LNCaP clone FGC (cell line): ENCODE data around the gene GABARAP.

Source experiments
- DNase-seq: peaks from one replicate; pipeline ENCODE4 v3.0.0-alpha.2; 2011; ENCODE audit warnings: low read depth
- H3K4me3 ChIP-seq: 2 replicates; pipeline ENCODE4 v1.5.1; 2011; ENCODE audit warnings: mild to moderate bottlenecking, low read depth, low read length, control low read depth
- TF ChIP-seq, protein P1 (sequence below): IDR thresholded peaks from 2 replicates; pipeline ENCODE4 v1.5.1; 2012; ENCODE audit warnings: mild to moderate bottlenecking; ENCODE audit not compliant: control insufficient read depth, insufficient read depth; ENCODE audit errors: extremely low read depth

GABARAP gene

DNA sequence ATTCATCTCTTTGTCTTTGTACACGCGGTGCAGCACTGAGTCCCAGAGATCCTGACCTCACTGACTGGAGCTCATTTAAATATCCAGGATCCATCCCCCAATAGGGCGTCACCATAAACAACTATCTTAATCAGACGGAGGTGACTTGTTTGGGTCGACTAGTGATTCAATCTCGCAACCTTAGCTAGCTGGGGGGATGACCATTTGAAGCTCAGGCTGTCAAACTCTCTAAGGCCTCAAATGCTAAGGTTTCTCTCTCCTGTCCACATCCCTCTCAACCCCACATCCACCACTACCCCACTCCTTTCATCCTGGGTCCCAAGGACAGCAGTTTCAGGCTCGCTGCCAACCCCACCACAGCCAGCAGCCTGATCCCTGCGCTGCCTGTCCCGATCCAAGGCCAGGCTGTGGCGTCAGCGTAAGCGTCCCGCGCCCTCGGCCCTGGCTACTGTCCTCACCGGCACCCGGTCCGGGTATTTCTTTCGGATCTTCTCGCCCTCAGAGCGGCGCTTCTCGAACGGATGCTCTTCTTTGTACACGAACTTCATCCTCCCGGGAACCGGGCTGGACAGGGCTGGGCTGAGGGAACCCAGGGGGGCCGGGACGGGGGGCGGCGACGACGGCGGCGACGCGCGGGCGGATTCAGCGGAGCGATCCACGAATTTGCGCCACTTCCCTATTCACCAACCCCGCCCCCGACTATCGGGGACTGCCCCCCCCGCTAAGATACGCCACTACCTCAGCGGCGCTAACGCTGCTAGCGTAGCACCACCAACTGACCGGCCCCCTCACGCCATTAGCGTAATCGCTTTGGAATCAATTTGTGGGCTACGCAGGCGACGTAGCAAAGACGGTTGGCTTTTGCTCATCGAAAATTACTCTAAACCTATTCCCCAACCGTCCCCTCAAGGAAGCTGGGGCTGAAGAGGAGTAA, at the start of gene GABARAP:
TSS of gene GABARAP (minus strand) at position 667 of the 934 bp plus-strand sequence. CDS start at position 548, 119 bp downstream.
- H3K4me3 ChIP-seq: peak within 1 kb of the TSS; percentile 97
- TF ChIP-seq, protein P1, sequence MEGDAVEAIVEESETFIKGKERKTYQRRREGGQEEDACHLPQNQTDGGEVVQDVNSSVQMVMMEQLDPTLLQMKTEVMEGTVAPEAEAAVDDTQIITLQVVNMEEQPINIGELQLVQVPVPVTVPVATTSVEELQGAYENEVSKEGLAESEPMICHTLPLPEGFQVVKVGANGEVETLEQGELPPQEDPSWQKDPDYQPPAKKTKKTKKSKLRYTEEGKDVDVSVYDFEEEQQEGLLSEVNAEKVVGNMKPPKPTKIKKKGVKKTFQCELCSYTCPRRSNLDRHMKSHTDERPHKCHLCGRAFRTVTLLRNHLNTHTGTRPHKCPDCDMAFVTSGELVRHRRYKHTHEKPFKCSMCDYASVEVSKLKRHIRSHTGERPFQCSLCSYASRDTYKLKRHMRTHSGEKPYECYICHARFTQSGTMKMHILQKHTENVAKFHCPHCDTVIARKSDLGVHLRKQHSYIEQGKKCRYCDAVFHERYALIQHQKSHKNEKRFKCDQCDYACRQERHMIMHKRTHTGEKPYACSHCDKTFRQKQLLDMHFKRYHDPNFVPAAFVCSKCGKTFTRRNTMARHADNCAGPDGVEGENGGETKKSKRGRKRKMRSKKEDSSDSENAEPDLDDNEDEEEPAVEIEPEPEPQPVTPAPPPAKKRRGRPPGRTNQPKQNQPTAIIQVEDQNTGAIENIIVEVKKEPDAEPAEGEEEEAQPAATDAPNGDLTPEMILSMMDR: no peak
- no peak for DNase-seq

DNA sequence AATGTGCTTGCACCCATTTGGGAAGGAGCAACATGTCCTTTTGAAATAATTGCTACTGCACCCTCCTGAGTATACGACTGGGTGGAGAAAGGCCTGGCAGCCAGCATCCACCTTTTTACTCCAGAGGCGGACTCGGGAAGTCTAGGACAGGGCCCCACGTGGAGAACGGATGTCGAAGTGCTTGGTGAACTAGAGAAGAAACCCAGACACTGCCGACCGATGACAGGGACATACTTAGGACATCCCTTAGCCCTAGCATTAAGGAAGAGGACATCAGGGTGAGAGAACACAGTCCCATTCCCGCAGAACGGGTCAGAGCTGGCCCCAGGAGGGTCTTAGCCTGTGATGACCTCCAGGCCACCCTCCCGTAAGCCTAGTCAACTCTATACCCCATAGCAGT, 48.4 kb upstream of the GABARAP start:
- DNase-seq: no peak
- H3K4me3 ChIP-seq: no peak overlapping the region
- TF ChIP-seq, protein P1: no peak

DNA sequence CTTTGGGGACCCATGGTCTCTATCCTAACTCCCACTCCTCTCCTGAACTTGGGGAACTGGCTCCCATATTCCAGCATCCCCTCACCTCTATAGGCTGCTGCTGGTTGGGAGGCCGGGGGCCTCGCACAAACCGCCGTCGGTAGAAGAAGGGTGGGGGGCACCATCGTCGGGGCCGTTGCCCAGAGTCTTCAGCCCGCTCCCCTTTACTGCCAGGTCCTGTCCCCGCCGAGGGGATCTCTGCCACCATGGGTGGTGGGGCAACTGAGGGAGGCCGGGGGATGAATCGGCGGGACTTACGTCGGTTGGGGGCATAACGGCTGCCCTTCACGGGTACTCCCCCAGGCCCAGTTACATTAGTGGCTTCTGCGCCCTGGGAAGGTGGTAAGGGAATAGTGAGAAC, 47.9 kb upstream of the GABARAP start:
- H3K4me3 ChIP-seq: no peak overlapping the region
- no peak for DNase-seq
- TF ChIP-seq, protein P1: no peak

GRCh38 chr17:7289256-7290032, 47.2 kb upstream of the GABARAP start:
- no peak overlapping the region for H3K4me3 ChIP-seq
- no peak for DNase-seq
- TF ChIP-seq, protein P1: no peak

- no peak for DNase-seq
- TF ChIP-seq, protein P1: no peak
- no peak overlapping the region for H3K4me3 ChIP-seq
These were observed 43.4 kb upstream of the GABARAP start for GRCh38 chr17:7285679-7286078.

GRCh38 chr17:7284911-7285310, 42.7 kb upstream of the GABARAP start:
- H3K4me3 ChIP-seq: no peak overlapping the region
- no peak for DNase-seq
- TF ChIP-seq, protein P1: no peak
